Activated CD4-positive, alpha-beta T cell treated with anti-CD3 and anti-CD28 coated beads, Interleukin-2, amount 50 U/mL, for 4 hours (primary cell): ENCODE results near the gene TMC5.
"Not testable (repeated sequence)": the region's sequence is repeated elsewhere in the genome, so short reads cannot be mapped to it uniquely, and the experiment has no call there.

Source experiments
- DNase-seq, 2 experiments: peaks; one replicate each; pipeline ENCODE4 v3.0.0-alpha.2; 2020

The TMC5 gene, protein sequence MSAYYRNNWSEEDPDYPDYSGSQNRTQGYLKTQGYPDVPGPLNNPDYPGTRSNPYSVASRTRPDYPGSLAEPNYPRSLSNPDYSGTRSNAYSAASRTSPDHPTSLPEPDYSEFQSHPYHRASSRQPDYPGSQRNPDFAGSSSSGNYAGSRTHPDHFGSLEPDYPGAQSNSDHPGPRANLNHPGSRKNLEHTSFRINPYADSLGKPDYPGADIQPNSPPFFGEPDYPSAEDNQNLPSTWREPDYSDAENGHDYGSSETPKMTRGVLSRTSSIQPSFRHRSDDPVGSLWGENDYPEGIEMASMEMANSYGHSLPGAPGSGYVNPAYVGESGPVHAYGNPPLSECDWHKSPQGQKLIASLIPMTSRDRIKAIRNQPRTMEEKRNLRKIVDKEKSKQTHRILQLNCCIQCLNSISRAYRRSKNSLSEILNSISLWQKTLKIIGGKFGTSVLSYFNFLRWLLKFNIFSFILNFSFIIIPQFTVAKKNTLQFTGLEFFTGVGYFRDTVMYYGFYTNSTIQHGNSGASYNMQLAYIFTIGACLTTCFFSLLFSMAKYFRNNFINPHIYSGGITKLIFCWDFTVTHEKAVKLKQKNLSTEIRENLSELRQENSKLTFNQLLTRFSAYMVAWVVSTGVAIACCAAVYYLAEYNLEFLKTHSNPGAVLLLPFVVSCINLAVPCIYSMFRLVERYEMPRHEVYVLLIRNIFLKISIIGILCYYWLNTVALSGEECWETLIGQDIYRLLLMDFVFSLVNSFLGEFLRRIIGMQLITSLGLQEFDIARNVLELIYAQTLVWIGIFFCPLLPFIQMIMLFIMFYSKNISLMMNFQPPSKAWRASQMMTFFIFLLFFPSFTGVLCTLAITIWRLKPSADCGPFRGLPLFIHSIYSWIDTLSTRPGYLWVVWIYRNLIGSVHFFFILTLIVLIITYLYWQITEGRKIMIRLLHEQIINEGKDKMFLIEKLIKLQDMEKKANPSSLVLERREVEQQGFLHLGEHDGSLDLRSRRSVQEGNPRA

DNA sequence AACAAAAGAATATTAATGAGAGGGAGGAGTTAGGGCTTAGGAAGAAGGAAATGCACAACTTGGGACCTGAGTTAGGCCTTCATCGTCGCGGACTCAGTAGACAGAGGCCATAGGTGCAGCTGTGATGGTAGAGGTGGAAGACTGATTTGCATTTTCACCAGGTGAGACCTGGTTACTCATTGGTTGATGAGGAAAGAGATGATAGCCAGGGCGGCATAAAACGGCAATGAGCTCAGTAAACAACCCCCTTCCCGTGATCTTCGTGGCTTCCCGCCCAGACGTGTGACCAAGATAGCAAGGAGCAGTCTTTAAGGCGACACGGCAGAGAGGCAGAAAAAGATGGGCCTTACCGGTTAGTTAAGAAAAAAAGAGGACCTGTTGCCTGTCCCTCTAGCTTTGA, at the start of gene TMC5:
Gene TMC5, plus strand, starts transcription at position 244 of the 400 bp plus-strand sequence. CDS start 22,156 bp downstream, outside the sequence.
- DNase-seq: no peak

DNA sequence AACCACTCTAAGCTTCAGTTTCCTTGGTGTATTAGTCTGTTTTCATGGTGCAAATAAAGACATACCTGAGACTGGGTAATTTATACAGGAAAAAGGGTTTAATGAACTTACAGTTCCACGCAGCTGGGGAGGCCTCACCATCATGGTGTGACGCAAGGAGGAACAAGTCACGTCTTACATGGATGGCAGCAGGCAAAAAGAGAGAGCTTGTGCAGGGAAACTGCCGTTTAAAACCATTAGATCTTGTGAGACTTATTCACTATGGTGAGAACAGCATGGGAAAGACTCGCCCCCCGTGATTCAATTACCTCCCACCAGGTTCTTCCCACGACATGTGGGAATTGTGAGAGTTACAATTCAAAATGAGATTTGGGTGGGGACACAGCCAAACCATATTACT, 45.1 kb upstream of the TMC5 start:
- not testable (repeated sequence) for DNase-seq

DNA sequence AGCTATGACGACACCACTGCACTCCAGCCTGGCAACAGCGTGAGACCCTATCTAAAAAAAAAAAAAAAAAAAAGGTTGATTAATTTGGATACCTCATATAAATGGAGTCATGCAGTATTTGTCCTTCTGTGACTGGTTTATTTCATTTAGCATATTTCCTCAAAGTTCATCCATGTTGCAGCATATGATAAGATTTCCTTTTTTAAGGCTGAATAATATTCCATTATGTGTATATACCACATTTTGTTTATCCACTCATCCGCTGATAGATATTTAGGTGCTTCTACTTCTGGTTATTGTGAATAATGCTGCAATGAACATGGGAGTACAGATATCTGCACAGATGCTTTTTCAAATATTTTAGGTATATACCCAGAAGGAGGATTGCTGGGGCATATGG, 43.3 kb upstream of the TMC5 start:
- no peak for DNase-seq

DNA sequence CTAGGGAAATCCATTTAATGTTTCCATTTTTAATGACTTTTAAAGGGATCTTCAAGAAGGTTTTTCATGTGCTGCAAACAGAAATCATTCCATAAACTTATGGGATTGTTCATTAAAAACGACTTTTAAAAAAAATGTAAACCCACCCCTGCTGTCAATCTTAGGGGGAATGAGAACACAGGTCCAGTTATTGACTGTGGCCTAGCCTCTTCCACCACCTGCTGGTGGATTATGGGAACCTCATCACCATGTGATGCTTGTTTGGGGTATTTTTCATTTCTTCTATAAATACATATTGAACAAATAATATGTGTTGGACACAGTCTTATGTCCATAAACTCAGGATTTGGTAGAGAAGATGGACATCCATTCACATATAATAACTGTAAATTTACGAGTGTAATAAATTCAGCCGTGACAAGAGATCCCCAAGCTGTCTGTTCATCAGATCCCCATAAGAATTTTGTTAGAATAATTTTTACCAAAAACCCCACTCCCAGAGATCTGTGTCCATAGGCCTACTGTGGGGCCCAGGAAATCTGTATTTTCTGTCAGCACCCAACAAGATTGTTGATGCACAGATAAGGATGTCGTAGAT, 42.0 kb upstream of the TMC5 start:
- no peak for DNase-seq

DNA sequence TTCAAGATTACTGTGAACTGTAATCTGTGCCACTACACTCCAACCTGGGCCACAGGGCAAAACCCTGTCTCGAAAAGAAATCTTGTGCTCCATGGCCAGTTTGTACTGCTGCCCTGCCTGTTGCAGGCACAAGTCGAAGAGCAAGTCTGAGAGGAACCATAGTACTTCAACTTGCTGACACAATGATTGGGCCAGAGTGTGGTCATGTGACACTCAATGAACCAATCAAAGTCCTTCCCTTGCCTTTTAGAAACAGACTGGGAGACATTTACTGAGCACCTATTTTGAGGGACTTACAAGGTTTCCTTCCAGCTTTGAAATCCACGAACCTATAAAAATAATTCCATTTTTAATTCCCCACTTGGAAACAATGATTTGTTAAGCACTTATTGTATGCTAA, 39.8 kb upstream of the TMC5 start:
- DNase-seq: no peak

DNA sequence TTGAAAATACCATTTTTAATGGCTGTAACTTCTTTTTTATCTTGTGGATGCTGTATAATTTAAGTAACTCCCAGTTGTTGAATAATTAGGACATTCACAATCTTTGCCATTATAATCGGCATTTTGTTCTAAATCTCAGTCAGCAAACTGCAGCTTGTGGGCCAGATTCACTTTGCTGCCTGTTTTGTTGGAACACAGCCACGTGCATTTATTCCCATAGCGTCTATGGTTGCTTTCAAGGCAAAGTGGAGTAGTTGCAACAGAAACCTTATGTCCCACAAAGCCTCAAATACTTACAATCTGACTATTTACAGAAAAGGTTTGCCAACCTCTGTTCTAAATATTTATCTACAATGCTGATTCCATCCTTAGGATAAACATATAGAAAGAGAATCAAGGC, 39.2 kb upstream of the TMC5 start:
- DNase-seq: no peak

DNA sequence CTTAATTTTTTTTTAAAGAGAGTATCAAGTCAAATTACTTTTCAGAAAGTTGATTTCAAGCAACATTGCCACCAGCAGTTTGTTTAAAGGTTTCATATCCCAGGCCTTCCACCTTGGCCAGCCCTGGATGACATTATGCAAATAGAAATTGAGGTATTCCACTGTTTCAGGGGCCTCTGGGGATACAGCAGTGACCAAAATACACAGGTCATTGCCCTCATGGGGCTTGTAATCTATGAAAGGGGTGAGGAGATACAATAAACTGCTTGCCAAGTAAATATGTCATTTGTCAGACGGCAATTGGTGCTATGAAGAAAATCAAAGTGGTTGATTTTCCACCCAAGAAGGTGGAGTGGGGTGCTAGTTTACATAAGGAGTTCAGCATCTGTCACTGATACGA, 37.8 kb upstream of the TMC5 start:
- no peak for DNase-seq

DNA sequence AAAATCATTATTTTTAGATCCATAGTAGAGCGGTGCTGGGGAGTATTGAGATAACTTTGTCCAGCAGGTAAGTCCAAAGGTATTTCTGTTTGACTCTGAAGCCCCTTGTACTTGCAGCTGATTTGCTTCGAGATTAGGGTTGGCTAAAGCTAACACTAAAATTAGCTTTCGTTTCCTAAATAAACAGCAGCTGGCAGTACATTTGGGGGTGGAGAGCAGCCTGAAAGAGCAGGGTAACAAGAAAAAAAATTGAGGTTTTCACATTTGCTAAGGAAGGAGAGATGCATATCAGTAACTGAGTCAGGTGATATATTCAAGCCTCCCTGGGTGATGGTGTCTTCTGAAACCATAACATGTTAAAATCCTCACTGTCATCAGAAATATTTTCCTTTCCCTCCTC, 37.4 kb upstream of the TMC5 start:
- DNase-seq: no peak

DNA sequence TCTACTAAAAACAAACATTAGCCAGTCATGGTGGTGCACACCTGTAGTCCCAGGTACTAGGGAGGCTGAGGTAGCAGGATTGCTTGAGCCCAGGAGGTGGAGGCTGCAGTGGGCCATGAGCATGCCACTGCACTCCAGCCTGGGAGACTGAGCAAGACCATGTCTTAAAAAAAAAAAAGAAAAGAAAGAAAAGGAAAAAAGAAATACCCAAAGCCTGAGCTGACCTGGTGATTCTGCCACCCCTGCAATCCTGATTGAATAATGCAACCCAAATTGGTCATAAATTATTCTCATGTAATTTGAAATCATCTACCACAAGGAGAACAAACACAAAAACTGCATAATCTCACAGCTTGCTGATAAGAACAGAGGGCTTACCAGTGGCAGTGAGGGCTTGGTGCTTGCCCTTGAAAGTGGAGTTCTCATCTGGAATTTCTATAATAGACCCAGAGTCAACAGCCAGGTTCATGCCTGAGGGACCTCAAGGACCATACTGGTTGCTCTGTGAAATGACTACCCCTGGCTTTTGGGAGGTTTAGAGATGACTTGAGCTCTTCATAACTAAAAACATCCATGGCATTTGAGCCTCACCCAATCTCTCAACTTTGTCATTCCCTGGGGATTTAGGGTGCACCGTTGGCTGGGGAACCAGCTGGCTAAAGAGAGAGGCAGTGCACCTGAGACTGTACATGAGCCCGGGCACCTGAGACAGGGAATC, 35.4 kb upstream of the TMC5 start:
- DNase-seq: no peak

DNA sequence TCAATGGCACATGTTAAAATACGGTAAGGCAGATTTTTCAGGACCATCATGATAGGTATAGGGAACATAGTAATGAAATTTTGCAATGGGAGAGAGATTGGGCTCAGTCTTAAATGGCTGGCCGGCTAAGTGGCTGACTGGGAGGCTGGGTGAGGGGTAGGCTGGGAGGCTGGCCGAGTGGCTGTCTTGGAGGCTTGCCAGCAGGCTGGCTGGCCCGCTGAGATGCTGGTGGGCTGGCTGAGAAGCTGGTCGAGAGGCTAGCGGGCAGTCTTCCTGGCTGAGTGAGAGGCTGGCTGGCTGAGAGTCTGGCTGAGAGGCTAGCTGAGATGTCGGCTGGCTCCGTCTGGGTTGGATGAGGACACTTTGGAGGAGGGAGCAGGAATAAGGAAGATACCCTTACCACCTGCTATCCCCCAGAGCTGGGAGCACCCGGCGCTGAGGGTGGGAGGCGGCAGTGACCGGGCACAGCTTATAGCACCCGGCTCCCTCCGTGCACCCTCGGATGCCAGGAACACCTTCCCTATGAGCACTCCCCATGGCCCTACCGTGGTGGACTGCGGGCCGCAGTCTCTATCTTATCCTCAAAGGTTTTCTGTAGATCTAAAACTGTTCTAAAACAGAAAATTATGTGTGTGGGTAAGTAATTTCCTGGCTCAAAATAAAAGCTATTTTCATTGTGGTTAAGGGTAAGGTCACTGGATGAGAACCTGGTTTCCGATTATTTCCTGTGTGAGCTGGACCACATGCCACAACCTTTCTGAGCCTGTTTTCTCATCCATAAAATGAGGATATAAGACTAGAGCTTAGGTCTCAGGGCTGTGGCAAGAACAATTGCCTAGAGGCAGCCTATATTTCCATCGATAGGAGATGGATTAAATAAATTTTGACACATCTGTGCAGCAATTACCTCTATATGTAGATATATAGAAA, 34.5 kb upstream of the TMC5 start:
- DNase-seq: no peak

DNA sequence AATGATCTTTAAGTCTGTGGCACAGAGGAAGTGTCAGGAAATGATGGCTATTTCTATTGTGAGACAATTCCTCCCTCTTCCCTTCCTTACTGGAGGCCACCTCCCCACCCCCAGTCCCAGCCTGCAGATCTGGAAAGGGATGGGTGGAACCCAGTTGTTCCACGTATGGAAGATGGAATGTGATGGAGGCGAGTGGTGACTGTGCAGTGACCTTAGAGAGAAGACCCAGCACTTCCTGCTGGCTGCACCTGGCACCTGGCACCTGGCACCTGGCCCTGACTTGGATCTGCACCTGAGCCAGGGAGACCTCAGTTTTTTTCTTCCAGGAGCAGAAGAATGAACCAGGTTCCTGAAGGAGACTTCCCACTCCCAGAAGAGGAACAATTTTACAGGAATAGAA, 33.0 kb upstream of the TMC5 start:
- no peak for DNase-seq

DNA sequence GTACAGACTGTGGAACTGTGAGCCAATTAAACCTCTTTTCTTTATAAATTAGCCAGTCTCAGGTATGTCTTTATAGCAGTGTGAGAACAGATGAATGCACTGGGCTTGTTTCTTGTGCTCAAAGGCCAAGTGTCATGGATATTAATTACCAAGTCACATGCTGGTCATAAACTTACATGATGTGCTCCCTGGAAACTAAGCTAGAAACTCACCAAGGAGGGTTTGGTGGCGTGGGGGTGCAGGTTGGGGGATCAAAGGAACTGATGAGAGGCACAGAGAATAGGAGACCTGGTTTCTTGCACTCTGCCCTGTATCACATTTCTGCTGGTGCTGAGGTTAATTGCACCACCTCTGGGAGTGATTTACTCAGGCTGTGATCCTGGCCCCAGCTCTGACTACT, 31.2 kb upstream of the TMC5 start:
- DNase-seq: no peak

DNA sequence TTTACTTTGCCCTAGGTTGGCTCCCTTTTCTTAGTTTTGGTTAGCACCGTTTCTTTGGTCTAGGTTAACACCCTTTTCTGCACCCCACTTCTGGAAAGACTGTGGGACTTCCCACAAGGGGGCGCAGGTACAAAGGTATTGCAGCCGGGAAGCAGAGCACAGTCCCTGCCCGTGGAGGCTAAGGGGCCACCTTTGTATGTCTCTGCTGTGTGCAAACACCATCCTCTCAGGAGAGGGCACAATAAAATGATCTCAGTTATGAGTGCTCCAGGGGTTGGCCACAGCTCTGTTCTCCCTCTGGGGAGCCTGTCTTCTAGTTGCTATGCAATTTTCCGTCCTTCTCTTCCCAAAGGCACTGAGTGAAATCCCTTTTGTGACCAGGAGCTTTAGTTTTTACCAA, 28.4 kb upstream of the TMC5 start:
- DNase-seq: peak; percentile 6

DNA sequence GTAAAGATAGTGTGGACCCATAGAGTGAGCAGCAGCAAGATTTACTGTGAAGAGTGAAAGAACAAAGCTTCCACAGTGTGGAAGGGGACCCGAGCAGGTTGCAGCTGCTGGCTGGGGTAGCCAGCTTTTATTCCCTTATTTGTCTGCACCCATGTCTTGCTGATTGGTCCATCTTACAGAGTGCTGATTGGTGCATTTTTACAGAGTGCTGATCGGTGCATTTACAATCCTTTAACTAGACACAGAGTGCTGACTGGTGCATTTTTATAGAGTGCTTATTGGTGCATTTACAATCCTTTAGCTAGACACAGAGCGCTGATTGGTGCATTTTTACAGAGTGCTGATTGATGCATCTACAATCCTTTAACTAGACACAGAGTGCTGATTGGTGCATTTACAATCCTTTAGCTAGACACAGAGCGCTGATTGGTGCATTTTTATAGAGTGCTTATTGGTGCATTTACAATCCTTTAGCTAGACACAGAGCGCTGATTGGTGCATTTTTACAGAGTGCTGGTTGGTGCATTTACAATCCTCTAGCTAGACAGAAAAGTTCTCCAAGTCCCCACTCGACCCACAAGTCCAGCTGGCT, 26.4 kb upstream of the TMC5 start:
- not testable (repeated sequence) for DNase-seq

DNA sequence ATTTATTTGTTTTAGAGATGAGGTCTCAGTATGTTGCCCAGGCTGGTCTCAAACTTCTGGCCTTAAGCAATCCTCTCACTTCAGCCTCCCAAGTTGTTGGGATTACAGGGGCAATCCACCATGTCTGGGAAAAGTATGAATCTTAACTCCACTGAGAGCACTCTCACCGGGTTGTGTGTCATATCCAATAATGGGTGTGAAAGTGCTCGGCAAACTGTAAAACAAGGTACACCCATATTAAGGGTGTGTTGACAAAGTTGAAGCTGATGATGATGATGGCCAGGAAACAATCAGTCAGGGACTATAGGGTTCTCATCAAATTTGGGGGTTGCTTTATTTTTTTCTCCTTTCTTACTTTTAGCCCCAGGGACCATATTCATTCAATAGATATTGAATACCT, 25.3 kb upstream of the TMC5 start:
- no peak for DNase-seq

DNA sequence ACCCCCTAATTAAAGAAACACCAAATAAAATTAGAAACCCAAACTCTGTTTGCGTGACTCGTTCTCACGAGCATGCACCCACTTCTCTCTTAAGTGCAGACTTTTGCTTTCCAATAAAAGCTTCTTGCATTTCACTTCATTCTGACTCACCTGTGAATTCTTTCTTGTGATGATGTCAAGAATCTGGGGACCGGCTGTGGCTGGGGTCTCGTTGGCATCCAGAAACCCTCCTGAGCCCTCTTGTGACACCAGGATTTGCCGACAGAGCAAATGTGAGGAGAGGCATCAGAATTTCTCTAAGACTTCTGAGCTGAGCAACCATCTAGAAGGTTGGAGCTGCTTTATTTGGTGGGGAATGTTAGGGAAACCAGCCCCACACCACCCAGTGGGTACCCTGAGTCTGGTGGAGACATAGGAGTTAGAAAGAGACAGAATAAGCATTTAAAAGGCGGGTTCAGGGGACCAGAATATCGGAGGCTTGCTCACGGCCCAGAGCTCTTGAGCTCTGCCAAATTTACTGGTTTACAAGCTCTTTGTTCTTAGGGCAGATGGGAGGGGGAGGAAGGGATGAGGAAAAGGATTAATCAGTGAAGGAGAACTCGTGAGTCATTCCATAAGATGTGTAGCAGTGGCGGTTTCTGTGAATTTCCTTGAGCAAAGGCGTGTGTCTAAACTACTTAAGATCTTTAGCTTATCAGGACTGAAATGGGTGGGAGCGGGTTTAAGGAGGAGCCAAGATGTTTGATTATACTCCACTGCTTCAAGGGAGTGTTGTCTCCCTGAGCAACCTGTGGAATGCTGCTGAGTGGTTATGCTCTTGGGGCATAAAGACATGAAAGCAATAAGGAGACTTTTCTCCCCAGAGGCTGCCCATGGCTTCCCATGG, 24.2 kb upstream of the TMC5 start:
- DNase-seq: no peak

DNA sequence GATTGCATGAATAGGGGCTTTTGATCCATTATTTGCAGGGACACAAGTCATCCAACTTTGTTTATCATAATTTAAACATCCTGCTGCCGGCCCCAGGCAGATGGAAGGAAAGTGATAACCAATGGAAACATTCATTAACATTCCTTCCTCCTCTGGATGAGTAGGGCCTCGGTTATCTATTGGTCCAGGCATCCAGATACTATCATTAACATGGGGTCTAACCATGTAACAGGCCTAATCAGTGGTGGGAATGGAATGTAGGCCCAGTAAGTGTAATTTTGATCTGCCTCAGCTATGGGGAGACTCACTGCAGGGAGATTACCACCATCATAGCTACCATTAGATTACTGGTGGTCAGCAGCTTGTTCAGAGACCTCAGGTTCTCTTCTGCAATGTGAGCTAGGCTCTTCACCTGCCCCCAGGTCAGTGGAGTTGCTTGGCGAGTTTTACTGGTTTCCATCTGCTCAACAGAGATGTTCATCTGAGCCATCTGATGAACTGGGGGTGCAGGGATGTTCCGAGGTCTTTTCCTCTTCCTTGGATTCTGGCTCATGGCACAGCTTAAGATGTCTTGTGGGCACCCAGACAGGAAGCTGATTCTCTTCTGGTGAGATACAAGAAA, 21.9 kb upstream of the TMC5 start:
- not testable (repeated sequence) for DNase-seq

DNA sequence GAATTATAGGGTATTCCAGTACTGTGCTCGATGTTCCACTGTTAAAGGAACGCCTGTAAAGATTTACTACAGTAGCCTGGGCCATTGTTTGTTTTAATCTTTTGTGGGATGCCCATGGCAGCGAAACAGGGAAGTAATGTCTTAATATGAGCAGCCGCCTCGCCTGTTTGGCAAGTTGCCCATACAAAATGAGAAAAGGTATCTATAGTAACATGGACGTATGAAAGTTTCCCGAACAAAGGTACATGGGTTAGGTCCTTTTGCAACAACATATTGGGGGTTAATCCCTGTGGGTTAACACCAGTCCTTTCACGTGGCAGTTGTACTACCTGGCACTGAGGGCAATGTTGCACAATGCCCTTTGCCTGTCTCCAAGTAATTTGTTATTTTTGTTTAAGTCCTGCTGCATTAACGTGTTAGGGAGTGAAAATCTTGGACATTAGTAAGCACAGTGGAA, 21.1 kb upstream of the TMC5 start:
- no peak for DNase-seq

DNA sequence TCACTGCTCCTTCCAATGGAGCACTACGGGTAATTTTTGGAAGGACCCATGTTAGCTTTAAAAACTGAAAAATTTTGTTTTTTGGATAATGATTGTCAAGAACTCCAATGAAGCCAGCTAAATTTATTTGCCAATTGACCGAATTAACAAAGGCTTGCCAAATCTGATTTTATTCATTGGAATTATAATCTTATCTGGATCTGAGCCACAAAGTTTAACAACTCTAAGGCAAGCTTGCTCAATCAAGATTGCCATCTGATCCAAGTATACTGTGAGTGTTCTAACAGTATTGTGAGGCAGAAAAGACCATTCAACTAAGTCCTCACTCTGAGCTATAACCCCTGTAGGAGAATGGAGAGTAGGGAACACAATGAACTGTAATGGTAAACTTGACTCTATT, 20.3 kb upstream of the TMC5 start:
- DNase-seq: not testable (repeated sequence)

DNA sequence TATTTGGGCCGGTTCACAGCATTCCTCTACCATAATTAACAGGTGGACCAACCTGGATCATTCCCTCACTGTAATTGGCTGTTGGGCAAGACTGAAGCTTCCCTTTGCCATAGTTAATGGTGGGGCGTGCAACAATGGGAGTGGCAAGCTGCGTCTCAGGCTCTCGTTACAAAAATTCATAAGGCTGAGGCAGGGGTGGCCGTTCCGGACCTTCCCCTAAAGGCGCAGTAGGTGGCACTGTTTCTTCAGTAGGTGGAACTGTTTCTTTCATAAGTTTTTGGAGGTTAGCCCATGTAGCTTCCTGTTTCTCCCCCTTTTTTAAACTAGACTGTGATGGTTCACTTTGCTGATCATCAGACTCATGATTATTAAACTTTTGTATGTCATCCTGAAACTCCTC, 17.0 kb upstream of the TMC5 start:
- DNase-seq: no peak
